ENCODE data around the gene RSKR.

Gene RSKR

GRCh38 chr17:28641579-28641978 lies 27.6 kb upstream of the RSKR start:
- no peak for DNase-seq (ENCODE audit: low read depth)
- no peak for TF ChIP-seq CTCF (conservative IDR thresholded peaks at IDR 0.05; ENCODE audit: low read depth, low read length)
- no peak overlapping the region for H3K4me3 ChIP-seq (ENCODE audit: low read depth, low read length)

- no peak for DNase-seq (ENCODE audit: low read depth)
- no peak for TF ChIP-seq CTCF (conservative IDR thresholded peaks at IDR 0.05; ENCODE audit: low read depth, low read length)
- H3K4me3 ChIP-seq (ENCODE audit: low read depth, low read length), result no peak overlapping the region
Observed at GRCh38 chr17:28635506-28635905, 21.5 kb upstream of the RSKR start.

GRCh38 chr17:28634206-28634865 lies 20.4 kb upstream of the RSKR start:
- TF ChIP-seq CTCF (conservative IDR thresholded peaks at IDR 0.05; ENCODE audit: low read depth, low read length), result no peak
- DNase-seq (ENCODE audit: low read depth), result no peak
- H3K4me3 ChIP-seq (ENCODE audit: low read depth, low read length), result no peak overlapping the region

GRCh38 chr17:28626818-28627217 lies 12.8 kb upstream of the RSKR start:
- no peak overlapping the region for H3K4me3 ChIP-seq (ENCODE audit: low read depth, low read length)
- TF ChIP-seq CTCF (conservative IDR thresholded peaks at IDR 0.05; ENCODE audit: low read depth, low read length), result no peak
- no peak for DNase-seq (ENCODE audit: low read depth)

GRCh38 chr17:28624148-28624547 lies 10.2 kb upstream of the RSKR start:
- H3K4me3 ChIP-seq (ENCODE audit: low read depth, low read length), result no peak overlapping the region
- no peak for TF ChIP-seq CTCF (conservative IDR thresholded peaks at IDR 0.05; ENCODE audit: low read depth, low read length)
- DNase-seq (ENCODE audit: low read depth), result no peak

- no peak for TF ChIP-seq CTCF (conservative IDR thresholded peaks at IDR 0.05; ENCODE audit: low read depth, low read length)
Observed at GRCh38 chr17:28623696-28624095, 9.7 kb upstream of the RSKR start.

GRCh38 chr17:28622186-28622585 lies 8.2 kb upstream of the RSKR start:
- H3K4me3 ChIP-seq (ENCODE audit: low read depth, low read length), result no peak overlapping the region
- TF ChIP-seq CTCF (conservative IDR thresholded peaks at IDR 0.05; ENCODE audit: low read depth, low read length), result no peak
- no peak for DNase-seq (ENCODE audit: low read depth)

More at GRCh38 chr17:28623696-28624095, 9.7 kb upstream of the RSKR start:
- no peak for DNase-seq (ENCODE audit: low read depth)
- H3K4me3 ChIP-seq (ENCODE audit: low read depth, low read length), result no peak overlapping the region

Data from choroid plexus epithelial cell (primary cell).